K562 (cell line): ENCODE measurements around the gene TLCD1. TPM values are rescaled to one million over a fixed set of nuclear protein-coding genes. Genes with fewer than 3 reads are reported as not detected.

Experiments used
- CREB3L1 ChIP-seq: fragments of 450-650 bp; IDR thresholded peaks from 2 replicates; pipeline ENCODE4 v1.6.1; 2014; ENCODE audit warnings: low read depth, mild to moderate bottlenecking, moderate library complexity, borderline replicate concordance
- CXXC5 ChIP-seq: fragments of 250-450 bp; sonication (Bioruptor Pico); IDR thresholded peaks from 2 replicates; pipeline ENCODE4 v1.8.0; 2022; ENCODE audit warnings: inconsistent platforms, mild to moderate bottlenecking, moderate library complexity
- NFE2 ChIP-seq: IDR thresholded peaks from 2 replicates; pipeline ENCODE4 v1.6.1; 2014; ENCODE audit warnings: antibody characterized with exemption, low read depth
- NFRKB ChIP-seq: fragments of 450-650 bp; IDR thresholded peaks from 2 replicates; pipeline ENCODE4 v1.6.1; 2016; ENCODE audit warnings: low read depth
- STAT5A ChIP-seq: IDR thresholded peaks from 2 replicates; pipeline ENCODE4 v1.6.1; 2012; ENCODE audit warnings: low read length, inconsistent platforms, borderline replicate concordance
- ZNF121 ChIP-seq: sonication (generic); formaldehyde crosslinking; conservative IDR thresholded peaks from 2 replicates; pipeline ENCODE4 v1.8.0; 2022; ENCODE audit warnings: missing genetic modification reagents
- polyA plus RNA-seq, 8 experiments: library from polyadenylated mRNA; depleted of rRNA in 4 of 8; stranded (reverse) in 5 of 8; unstranded in 3 of 8; fragments of >200 nt; fragmentation: Nextera tagmentation in 2 of 8; fragmentation: Illumina TruSeq in 1 of 8; extraction: Ambion mirVana in 2 of 8; extraction: Trizol in 1 of 8; gene quantifications; 2 replicates each; pipeline versions ENCODE4 v1.2.1 to v1.2.3, GENCODE V29; 2011 to 2014; ENCODE audit warnings: inconsistent platforms in 1 of 8, missing spikeins in 1 of 8
- total RNA-seq, 7 experiments: library from RNA; depleted of rRNA in 6 of 7; stranded (reverse); fragments of >200 nt in 6 of 7; fragmentation: Illumina TruSeq in 2 of 7; extraction: Trizol in 2 of 7; gene quantifications; 2 replicates each; pipeline versions ENCODE4 v1.2.1 to v1.2.3, GENCODE V29; 2011 to 2021; ENCODE audit warnings: low replicate concordance in 1 of 7
- TF ChIP-seq, protein P1 (sequence below): fragments of 450-650 bp; formaldehyde crosslinking; IDR thresholded peaks from 2 replicates; pipeline ENCODE4 v1.4.0; 2022; ENCODE audit warnings: missing genetic modification characterization

Gene TLCD1
- total and polyA plus RNA-seq, 9 of the 15 experiments (the other 6 are each of a cell fraction or from before 2014, with no cell fraction given), result 6.8 to 37.7 (median 21.7) TPM

DNA sequence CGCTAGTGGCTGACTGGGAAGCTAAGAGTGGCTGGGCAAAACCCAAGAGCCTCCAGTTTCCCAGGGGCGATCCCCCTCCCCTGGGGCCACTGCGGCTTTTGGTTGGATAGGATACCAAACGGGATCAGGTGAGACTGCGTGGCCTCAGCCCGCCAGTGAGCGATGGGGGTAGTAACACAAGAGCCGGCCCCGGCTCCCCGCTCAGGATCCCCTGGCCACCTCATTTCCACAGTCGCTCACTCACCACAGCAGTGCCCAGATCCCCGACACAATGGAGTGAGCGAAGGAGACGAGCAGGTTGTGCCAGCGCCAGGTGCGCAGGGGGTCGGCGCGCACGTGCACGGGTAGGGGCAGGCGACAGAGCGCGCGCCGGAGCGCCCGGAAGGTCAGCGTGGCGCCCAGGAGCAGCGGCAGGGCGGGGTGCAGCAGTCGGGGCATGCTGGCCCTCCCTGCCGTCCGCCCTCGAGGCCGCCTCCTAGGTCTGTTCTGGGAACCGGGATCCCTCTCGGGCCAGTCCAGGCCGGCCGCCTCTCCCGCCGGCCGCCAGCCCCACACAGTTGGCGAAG, 290 bp downstream of the TLCD1 start (continued):
- TF ChIP-seq, protein P1, sequence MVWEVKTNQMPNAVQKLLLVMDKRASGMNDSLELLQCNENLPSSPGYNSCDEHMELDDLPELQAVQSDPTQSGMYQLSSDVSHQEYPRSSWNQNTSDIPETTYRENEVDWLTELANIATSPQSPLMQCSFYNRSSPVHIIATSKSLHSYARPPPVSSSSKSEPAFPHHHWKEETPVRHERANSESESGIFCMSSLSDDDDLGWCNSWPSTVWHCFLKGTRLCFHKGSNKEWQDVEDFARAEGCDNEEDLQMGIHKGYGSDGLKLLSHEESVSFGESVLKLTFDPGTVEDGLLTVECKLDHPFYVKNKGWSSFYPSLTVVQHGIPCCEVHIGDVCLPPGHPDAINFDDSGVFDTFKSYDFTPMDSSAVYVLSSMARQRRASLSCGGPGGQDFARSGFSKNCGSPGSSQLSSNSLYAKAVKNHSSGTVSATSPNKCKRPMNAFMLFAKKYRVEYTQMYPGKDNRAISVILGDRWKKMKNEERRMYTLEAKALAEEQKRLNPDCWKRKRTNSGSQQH (CRISPR knock-in tag), result peak; percentile 46; the same call in 1 of the 2 replicates
- TF ChIP-seq CREB3L1 (peak; percentile 83), CXXC5 (CRISPR knock-in tag) (peak; percentile 84), NFE2 (no peak), STAT5A (0 out of 2 replicates have a peak, but pooled peaks have one; percentile 38), ZNF121 (CRISPR knock-in tag) (0 out of 2 replicates have a peak, but pooled peaks have one; percentile 24), NFRKB (peak; percentile 64; the same call in 1 of the 2 replicates)
